ENCODE data around the gene DRC7. TPM values are rescaled to one million over a fixed set of nuclear protein-coding genes. Genes with fewer than 3 reads are reported as not detected.

The DRC7 gene
- total and polyA plus RNA-seq, 9 of the 15 experiments (the other 6 are each of a cell fraction or from before 2014, with no cell fraction given), result 0.04 to 0.33 (median 0.12) TPM; not detected in 3

GRCh38 chr16:57757326-57757786 is 62.8 kb downstream of the DRC7 start (continued):
- TF ChIP-seq, protein P1, sequence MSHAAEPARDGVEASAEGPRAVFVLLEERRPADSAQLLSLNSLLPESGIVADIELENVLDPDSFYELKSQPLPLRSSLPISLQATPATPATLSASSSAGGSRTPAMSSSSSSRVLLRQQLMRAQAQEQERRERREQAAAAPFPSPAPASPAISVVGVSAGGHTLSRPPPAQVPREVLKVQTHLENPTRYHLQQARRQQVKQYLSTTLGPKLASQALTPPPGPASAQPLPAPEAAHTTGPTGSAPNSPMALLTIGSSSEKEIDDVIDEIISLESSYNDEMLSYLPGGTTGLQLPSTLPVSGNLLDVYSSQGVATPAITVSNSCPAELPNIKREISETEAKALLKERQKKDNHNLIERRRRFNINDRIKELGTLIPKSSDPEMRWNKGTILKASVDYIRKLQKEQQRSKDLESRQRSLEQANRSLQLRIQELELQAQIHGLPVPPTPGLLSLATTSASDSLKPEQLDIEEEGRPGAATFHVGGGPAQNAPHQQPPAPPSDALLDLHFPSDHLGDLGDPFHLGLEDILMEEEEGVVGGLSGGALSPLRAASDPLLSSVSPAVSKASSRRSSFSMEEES (CRISPR knock-in tag; IDR thresholded peaks at IDR 0.05), result no peak
- TF ChIP-seq ZNF197 (CRISPR knock-in tag; IDR thresholded peaks at IDR 0.05; ENCODE audit: low read depth) (no peak), MYC (IDR thresholded peaks at IDR 0.05; ENCODE audit: low read depth, low read length) (peak; percentile 53; the same call in 1 of the 2 replicates), MYC (CRISPR knock-in tag; IDR thresholded peaks at IDR 0.05; ENCODE audit: borderline replicate concordance, low read depth) (no peak), CTBP1 (IDR thresholded peaks at IDR 0.05; ENCODE audit: borderline replicate concordance) (peak; percentile 72), KLF13 (tag; IDR thresholded peaks at IDR 0.05; ENCODE audit: borderline replicate concordance, low read depth) (peak; percentile 87), EP400 (IDR thresholded peaks at IDR 0.05) (no peak), CREB1 (IDR thresholded peaks at IDR 0.05) (0 out of 2 replicates have a peak, but pooled peaks have one; percentile 15), CREB1 (CRISPR knock-in tag; IDR thresholded peaks at IDR 0.05) (no peak), ZNF589 (CRISPR knock-in tag; IDR thresholded peaks at IDR 0.05; ENCODE audit: low read depth) (no peak), ARID2 (IDR thresholded peaks at IDR 0.05) (peak; percentile 49; the same call in 1 of the 2 replicates), NCOA4 (IDR thresholded peaks at IDR 0.05; ENCODE audit: partially characterized antibody) (no peak), KDM1A (IDR thresholded peaks at IDR 0.05) (no peak), ZNF143 (CRISPR knock-in tag; IDR thresholded peaks at IDR 0.05) (no peak), FOXK2 (conservative IDR thresholded peaks at IDR 0.05 in 1 of 2, IDR thresholded peaks at IDR 0.05 in 1 of 2; ENCODE audit: low read depth in 2 of 2) (no peak), POLR2G (IDR thresholded peaks at IDR 0.05; ENCODE audit: low read depth, low read length) (peak; percentile 29), RAD21 (CRISPR knock-in tag; conservative IDR thresholded peaks at IDR 0.05 in 1 of 2, IDR thresholded peaks at IDR 0.05 in 1 of 2) (peak; percentile 89 to 91), KLF16 (IDR thresholded peaks at IDR 0.05) (peak; percentile 67), YY1 (IDR thresholded peaks at IDR 0.05; ENCODE audit: borderline replicate concordance in 1 of 3, control insufficient read depth in 1 of 3, extremely low read depth in 1 of 3, insufficient read depth in 3 of 3, insufficient read length in 1 of 3, insufficient replicate concordance in 2 of 3, low read depth in 1 of 3, low read length in 2 of 3) (peak in 1 of 3 experiments; percentile 48), CCNT2 (IDR thresholded peaks at IDR 0.05; ENCODE audit: borderline replicate concordance, extremely low read depth, insufficient read length, low read depth, low read length) (peak; percentile 43), HMBOX1 (IDR thresholded peaks at IDR 0.05) (no peak), NCOR1 (IDR thresholded peaks at IDR 0.05) (no peak), RBM22 (IDR thresholded peaks at IDR 0.05; ENCODE audit: low read depth, low read length, poor library complexity, severe bottlenecking) (peak; percentile 14)
- TF ChIP-seq, protein P2, sequence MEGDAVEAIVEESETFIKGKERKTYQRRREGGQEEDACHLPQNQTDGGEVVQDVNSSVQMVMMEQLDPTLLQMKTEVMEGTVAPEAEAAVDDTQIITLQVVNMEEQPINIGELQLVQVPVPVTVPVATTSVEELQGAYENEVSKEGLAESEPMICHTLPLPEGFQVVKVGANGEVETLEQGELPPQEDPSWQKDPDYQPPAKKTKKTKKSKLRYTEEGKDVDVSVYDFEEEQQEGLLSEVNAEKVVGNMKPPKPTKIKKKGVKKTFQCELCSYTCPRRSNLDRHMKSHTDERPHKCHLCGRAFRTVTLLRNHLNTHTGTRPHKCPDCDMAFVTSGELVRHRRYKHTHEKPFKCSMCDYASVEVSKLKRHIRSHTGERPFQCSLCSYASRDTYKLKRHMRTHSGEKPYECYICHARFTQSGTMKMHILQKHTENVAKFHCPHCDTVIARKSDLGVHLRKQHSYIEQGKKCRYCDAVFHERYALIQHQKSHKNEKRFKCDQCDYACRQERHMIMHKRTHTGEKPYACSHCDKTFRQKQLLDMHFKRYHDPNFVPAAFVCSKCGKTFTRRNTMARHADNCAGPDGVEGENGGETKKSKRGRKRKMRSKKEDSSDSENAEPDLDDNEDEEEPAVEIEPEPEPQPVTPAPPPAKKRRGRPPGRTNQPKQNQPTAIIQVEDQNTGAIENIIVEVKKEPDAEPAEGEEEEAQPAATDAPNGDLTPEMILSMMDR (IDR thresholded peaks at IDR 0.05 in 2 of 3, conservative IDR thresholded peaks at IDR 0.05 in 1 of 3; ENCODE audit: insufficient read depth in 2 of 3, low read depth in 1 of 3, low read length in 3 of 3), result peak; percentile 94 to 97 (median 95)
